Astrocyte (in vitro differentiated cells and primary cell): ENCODE measurements around the gene RAB11FIP4. TPM values are rescaled to one million over a fixed set of nuclear protein-coding genes. Genes with fewer than 3 reads are reported as not detected.
A peak's percentile ranks its signal among the peaks of the same experiment; 100 is the strongest.

Source experiments
- DNase-seq: peaks from one replicate; pipeline ENCODE4 v3.0.0-alpha.2; 2010; ENCODE audit warnings: low read depth
- FAIRE-seq: peaks from 2 replicates; lab custom pipeline; 2011; peaks lifted over from hg19 to GRCh38; lab: Jason Lieb, UNC
- H2AFZ ChIP-seq: 2 replicates; pipeline ENCODE4 v1.6.0; 2012; ENCODE audit warnings: low read depth, low read length, inconsistent platforms
- H3K27ac ChIP-seq: 2 replicates; pipeline ENCODE4 v1.5.1; 2011; ENCODE audit warnings: low read depth, low read length, inconsistent platforms
- H3K27me3 ChIP-seq: 2 replicates; pipeline ENCODE4 v1.6.0; 2011; ENCODE audit warnings: low read length, inconsistent platforms; ENCODE audit not compliant: insufficient read depth
- H3K36me3 ChIP-seq: 2 replicates; pipeline ENCODE4 v1.5.1; 2011; ENCODE audit warnings: low read length, inconsistent platforms; ENCODE audit not compliant: insufficient read depth
- H3K4me1 ChIP-seq: 2 replicates; pipeline ENCODE4 v1.5.1; 2011; ENCODE audit warnings: low read length, inconsistent platforms; ENCODE audit not compliant: insufficient read depth
- H3K4me2 ChIP-seq: 2 replicates; pipeline ENCODE4 v1.6.0; 2012; ENCODE audit warnings: low read length, inconsistent platforms
- H3K4me3 ChIP-seq: 2 replicates; pipeline ENCODE4 v1.5.1; 2011; ENCODE audit warnings: low read depth, mild to moderate bottlenecking, low read length, inconsistent platforms; ENCODE audit not compliant: insufficient read depth
- H3K79me2 ChIP-seq: 2 replicates; pipeline ENCODE4 v1.6.0; 2012; ENCODE audit warnings: mild to moderate bottlenecking, low read length, inconsistent platforms; ENCODE audit not compliant: insufficient read depth
- H3K9ac ChIP-seq: 2 replicates; pipeline ENCODE4 v1.6.0; 2012; ENCODE audit warnings: mild to moderate bottlenecking, low read length, inconsistent platforms
- H3K9me3 ChIP-seq: 2 replicates; pipeline ENCODE4 v1.5.1; 2012; ENCODE audit warnings: low read depth, mild to moderate bottlenecking, low read length, inconsistent platforms; ENCODE audit not compliant: insufficient read depth
- H4K20me1 ChIP-seq: 2 replicates; pipeline ENCODE4 v1.6.0; 2012; ENCODE audit warnings: low read length, inconsistent platforms; ENCODE audit not compliant: insufficient read depth
- H3K27ac Mint-ChIP-seq: one replicate; pipeline ENCODE4 v1.8.0; 2021; ENCODE audit warnings: mild to moderate bottlenecking, mixed read lengths; ENCODE audit not compliant: unreplicated experiment
- H3K27me3 Mint-ChIP-seq: one replicate; pipeline ENCODE4 v1.8.0; 2021; ENCODE audit warnings: low read depth, mixed read lengths; ENCODE audit not compliant: unreplicated experiment
- H3K36me3 Mint-ChIP-seq: one replicate; pipeline ENCODE4 v1.8.0; 2021; ENCODE audit warnings: low read depth, mixed read lengths; ENCODE audit not compliant: unreplicated experiment
- H3K4me1 Mint-ChIP-seq: one replicate; pipeline ENCODE4 v1.8.0; 2021; ENCODE audit warnings: low read depth, mixed read lengths; ENCODE audit not compliant: unreplicated experiment
- H3K4me3 Mint-ChIP-seq: one replicate; pipeline ENCODE4 v1.8.0; 2021; ENCODE audit warnings: mild to moderate bottlenecking, moderate library complexity, mixed read lengths; ENCODE audit not compliant: unreplicated experiment
- H3K9me3 Mint-ChIP-seq: one replicate; pipeline ENCODE4 v1.8.0; 2021; ENCODE audit warnings: mild to moderate bottlenecking, mixed read lengths; ENCODE audit not compliant: unreplicated experiment
- EZH2 ChIP-seq: IDR thresholded peaks from 2 replicates; pipeline ENCODE4 v1.6.1; 2012; ENCODE audit warnings: mild to moderate bottlenecking, low read length, inconsistent platforms; ENCODE audit not compliant: insufficient read depth
- total RNA-seq: library from RNA; stranded (reverse); gene quantifications from 2 replicates; pipeline ENCODE4 v1.2.1, GENCODE V29; 2021
- TF ChIP-seq, protein P1 (sequence below): IDR thresholded peaks from 2 replicates; pipeline ENCODE4 v1.5.1; 2011; ENCODE audit warnings: low read depth, mild to moderate bottlenecking, inconsistent platforms, low read length, moderate library complexity; ENCODE audit not compliant: insufficient read depth

RAB11FIP4 gene
- total RNA-seq, 1 donor from 2014 or later, result 4.4 TPM

DNA sequence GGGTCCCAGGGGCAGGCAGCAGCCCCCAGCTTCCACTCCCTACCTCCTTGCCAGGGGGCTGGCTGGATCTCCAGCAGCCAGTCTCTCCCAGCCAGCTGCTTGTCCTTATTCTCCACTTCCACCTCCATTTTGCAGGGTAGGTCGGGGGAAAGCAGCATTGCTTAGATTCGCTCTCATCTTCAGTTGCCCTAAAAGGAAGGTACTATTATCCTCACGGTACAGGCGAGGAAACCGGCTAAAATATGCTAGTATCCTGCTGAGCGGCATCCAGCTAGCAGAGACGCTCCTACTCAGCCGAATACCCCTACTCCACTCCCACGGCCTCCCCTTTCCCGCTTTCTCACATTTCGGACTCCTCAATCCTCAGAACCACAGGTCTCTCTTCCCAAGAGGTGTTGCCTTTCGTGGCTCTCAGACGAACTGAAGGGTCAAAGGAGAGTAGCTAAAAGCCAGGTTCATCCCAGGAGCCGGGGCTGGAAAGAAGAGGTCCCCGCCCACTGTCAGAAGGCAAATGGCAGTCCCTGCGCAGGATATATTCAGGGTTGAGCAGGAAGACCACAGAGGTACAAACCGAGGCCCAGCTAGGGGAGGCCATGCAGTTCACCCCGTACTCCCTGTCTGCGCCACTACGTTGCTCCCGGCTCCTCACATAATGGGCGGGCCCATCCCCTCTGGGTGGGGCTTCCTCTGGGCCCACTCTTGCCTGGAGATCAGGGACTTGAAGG is 1.7 kb upstream of the RAB11FIP4 start:
- H3K27ac Mint-ChIP-seq, result no peak overlapping the region
- peaks cover 11% of the 10 kb centered on the region for H3K27me3 ChIP-seq
- H3K4me2 ChIP-seq, result no peak overlapping the region
- FAIRE-seq (no peak), DNase-seq (no peak)
- H3K9me3 Mint-ChIP-seq, result no peaks in the 10 kb centered on the region
- no peak overlapping the region for H3K9ac ChIP-seq
- H3K4me1 ChIP-seq, result no peaks in the 10 kb centered on the region
- no peaks in the 10 kb centered on the region for H3K9me3 ChIP-seq
- no peaks in the 10 kb centered on the region for H3K4me1 Mint-ChIP-seq
- H3K4me3 ChIP-seq, result no peak overlapping the region
- H3K27ac ChIP-seq, result no peak overlapping the region
- H3K79me2 ChIP-seq, result no peaks in the 10 kb centered on the region
- H3K36me3 ChIP-seq, result no peaks in the 10 kb centered on the region
- H4K20me1 ChIP-seq, result peaks cover 5% of the 10 kb centered on the region
- peaks cover 36% of the 10 kb centered on the region for H3K27me3 Mint-ChIP-seq
- H2AFZ ChIP-seq, result no peak overlapping the region
- peaks cover 4% of the 10 kb centered on the region for H3K36me3 Mint-ChIP-seq
- H3K4me3 Mint-ChIP-seq, result no peak overlapping the region
- TF ChIP-seq EZH2, result no peak
- TF ChIP-seq, protein P1, sequence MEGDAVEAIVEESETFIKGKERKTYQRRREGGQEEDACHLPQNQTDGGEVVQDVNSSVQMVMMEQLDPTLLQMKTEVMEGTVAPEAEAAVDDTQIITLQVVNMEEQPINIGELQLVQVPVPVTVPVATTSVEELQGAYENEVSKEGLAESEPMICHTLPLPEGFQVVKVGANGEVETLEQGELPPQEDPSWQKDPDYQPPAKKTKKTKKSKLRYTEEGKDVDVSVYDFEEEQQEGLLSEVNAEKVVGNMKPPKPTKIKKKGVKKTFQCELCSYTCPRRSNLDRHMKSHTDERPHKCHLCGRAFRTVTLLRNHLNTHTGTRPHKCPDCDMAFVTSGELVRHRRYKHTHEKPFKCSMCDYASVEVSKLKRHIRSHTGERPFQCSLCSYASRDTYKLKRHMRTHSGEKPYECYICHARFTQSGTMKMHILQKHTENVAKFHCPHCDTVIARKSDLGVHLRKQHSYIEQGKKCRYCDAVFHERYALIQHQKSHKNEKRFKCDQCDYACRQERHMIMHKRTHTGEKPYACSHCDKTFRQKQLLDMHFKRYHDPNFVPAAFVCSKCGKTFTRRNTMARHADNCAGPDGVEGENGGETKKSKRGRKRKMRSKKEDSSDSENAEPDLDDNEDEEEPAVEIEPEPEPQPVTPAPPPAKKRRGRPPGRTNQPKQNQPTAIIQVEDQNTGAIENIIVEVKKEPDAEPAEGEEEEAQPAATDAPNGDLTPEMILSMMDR, result no peak

DNA sequence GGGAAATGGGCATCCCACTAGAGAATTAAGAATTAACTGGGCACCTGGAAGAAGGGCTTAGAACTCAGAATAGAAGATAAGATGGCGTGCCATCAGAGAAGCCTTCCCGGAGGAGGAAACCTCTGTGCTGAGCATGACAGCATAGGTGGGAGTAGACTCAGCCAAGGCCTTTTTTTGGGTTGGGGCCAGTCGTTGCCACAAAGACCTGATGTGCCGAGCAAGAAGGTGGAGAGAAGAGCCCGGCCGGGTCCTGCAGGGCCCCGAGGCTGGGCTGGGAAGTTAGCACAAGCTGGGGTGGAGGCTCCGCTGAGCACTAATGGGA is 1.1 kb upstream of the RAB11FIP4 start:
- Histone ChIP-seq H3K9ac (no peak overlapping the region), H3K36me3 (no peaks in the 10 kb centered on the region), H3K4me3 (no peak overlapping the region), H3K79me2 (no peaks in the 10 kb centered on the region), H3K4me1 (no peaks in the 10 kb centered on the region), H3K4me2 (no peak overlapping the region), H3K9me3 (no peaks in the 10 kb centered on the region), H4K20me1 (peaks cover 5% of the 10 kb centered on the region), H2AFZ (no peak overlapping the region), H3K27me3 (peaks cover 14% of the 10 kb centered on the region), H3K27ac (no peak overlapping the region)
- no peak for TF ChIP-seq EZH2
- TF ChIP-seq, protein P1, result no peak
- H3K4me3 Mint-ChIP-seq, result peak overlapping the region; percentile 71
- H3K27me3 Mint-ChIP-seq, result peaks cover 36% of the 10 kb centered on the region
- H3K4me1 Mint-ChIP-seq, result no peaks in the 10 kb centered on the region
- no peaks in the 10 kb centered on the region for H3K9me3 Mint-ChIP-seq
- DNase-seq (no peak), FAIRE-seq (no peak)
- H3K27ac Mint-ChIP-seq, result no peak overlapping the region
- peaks cover 3% of the 10 kb centered on the region for H3K36me3 Mint-ChIP-seq
